Choroid plexus epithelial cell (primary cell): Measurements from ENCODE around the gene ZNF302.
"Not testable (repeated sequence)": the region's sequence is repeated elsewhere in the genome, so short reads cannot be mapped to it uniquely, and the experiment has no call there.

ENCODE experiments used
- DNase-seq: peaks from one replicate; pipeline ENCODE4 v3.0.0-alpha.2; 2010; ENCODE audit warnings: low read depth
- H3K4me3 ChIP-seq: 2 replicates; pipeline ENCODE4 v1.5.1; 2011; ENCODE audit warnings: low read depth, mild to moderate bottlenecking, control low read depth, low read length, moderate library complexity
- CTCF ChIP-seq: conservative IDR thresholded peaks from 2 replicates; pipeline ENCODE4 v1.5.1; 2011; ENCODE audit warnings: low read depth, mild to moderate bottlenecking, control low read depth, inconsistent platforms, low read length, moderate library complexity

The ZNF302 gene

GRCh38 chr19:34664870-34665269 lies 12.6 kb upstream of the ZNF302 start:
- TF ChIP-seq CTCF: no peak
- no peak for DNase-seq
- no peak overlapping the region for H3K4me3 ChIP-seq

GRCh38 chr19:34665275-34665674 lies 12.2 kb upstream of the ZNF302 start:
- H3K4me3 ChIP-seq, DNase-seq: not testable (repeated sequence)

GRCh38 chr19:34666200-34666957 lies 11.1 kb upstream of the ZNF302 start:
- DNase-seq: no peak
- no peak overlapping the region for H3K4me3 ChIP-seq
- no peak for TF ChIP-seq CTCF

GRCh38 chr19:34666958-34667265 lies 10.6 kb upstream of the ZNF302 start:
- DNase-seq: no peak
- no peak for TF ChIP-seq CTCF
- no peak overlapping the region for H3K4me3 ChIP-seq

GRCh38 chr19:34667349-34668076 lies 10.0 kb upstream of the ZNF302 start:
- TF ChIP-seq CTCF: no peak
- H3K4me3 ChIP-seq: peak overlapping the region; percentile 39
- peak; percentile 47 for DNase-seq

GRCh38 chr19:34668077-34668689 lies 9.3 kb upstream of the ZNF302 start:
- not testable (repeated sequence) for H3K4me3 ChIP-seq

GRCh38 chr19:34668690-34669089 lies 8.8 kb upstream of the ZNF302 start:
- H3K4me3 ChIP-seq, DNase-seq: not testable (repeated sequence)

More at GRCh38 chr19:34668077-34668689, 9.3 kb upstream of the ZNF302 start:
- DNase-seq: not testable (repeated sequence)

GRCh38 chr19:34669305-34669704 lies 8.2 kb upstream of the ZNF302 start:
- no peak for DNase-seq
- no peak overlapping the region for H3K4me3 ChIP-seq
- no peak for TF ChIP-seq CTCF
